IMR-90 (cell line): ENCODE measurements around the gene KCNT1. TPM values are rescaled to one million over a fixed set of nuclear protein-coding genes. Genes with fewer than 3 reads are reported as not detected.

Experiments
- ATAC-seq: fragments of 200-7000 bp; cut with Tn5 transposase; 2 replicates; pipeline ENCODE4 v1.9.1; 2020; ENCODE audit warnings: low read depth, mild to moderate bottlenecking, moderate library complexity
- BruUV-seq: library from RNA; stranded (reverse); fragments of 400-500 nt; replicated peaks from 2 replicates; lab custom pipeline; 2021; lab: Mats Ljungman, UMichigan
- CTCF ChIA-PET: fragments of 300-600 bp; formaldehyde crosslinking; extraction: SDS; loops from one replicate; lab custom pipeline; 2021; ENCODE audit warnings: antibody characterized with exemption; lab: Yijun Ruan, JAX
- POLR2A ChIA-PET: fragments of 300-600 bp; sonication (Branson Sonifier 250); formaldehyde crosslinking; loops from one replicate; lab custom pipeline; 2022; ENCODE audit warnings: antibody characterized with exemption; ENCODE audit not compliant: unreplicated experiment; lab: Charles Lee
- DNase-seq: peaks from one replicate; pipeline ENCODE4 v3.0.0; 2013
- H2AFZ ChIP-seq: replicated peaks from 2 replicates; pipeline ENCODE3; 2013; ENCODE audit warnings: low read length, mild to moderate bottlenecking; ENCODE audit not compliant: poor library complexity
- H2AK5ac ChIP-seq: 2 replicates; pipeline ENCODE4 v1.6.1; 2013; ENCODE audit warnings: low read depth, low read length, inconsistent platforms
- H2AK9ac ChIP-seq: replicated peaks from 2 replicates; pipeline ENCODE3; 2013; ENCODE audit warnings: mild to moderate bottlenecking, low read depth, low read length, moderate library complexity; ENCODE audit not compliant: poor library complexity
- H2BK120ac ChIP-seq: 2 replicates; pipeline ENCODE4 v1.6.1; 2013; ENCODE audit warnings: low read depth, low read length, inconsistent platforms
- H2BK15ac ChIP-seq: 3 replicates; pipeline ENCODE4 v1.6.1; 2013; ENCODE audit warnings: low read depth, low read length, inconsistent platforms
- H2BK20ac ChIP-seq: 2 replicates; pipeline ENCODE4 v1.6.1; 2013; ENCODE audit warnings: low read depth, mild to moderate bottlenecking, inconsistent platforms, low read length, moderate library complexity
- H2BK5ac ChIP-seq: 2 replicates; pipeline ENCODE4 v1.6.1; 2013; ENCODE audit warnings: mild to moderate bottlenecking, low read depth, low read length, inconsistent platforms; ENCODE audit not compliant: poor library complexity, severe bottlenecking
- H3K14ac ChIP-seq: replicated peaks from 2 replicates; pipeline ENCODE4 v1.6.1; 2013; ENCODE audit warnings: low read depth, low read length, inconsistent platforms
- H3K18ac ChIP-seq: 2 replicates; pipeline ENCODE4 v1.6.1; 2013; ENCODE audit warnings: low read depth, low read length, control low read depth
- H3K23ac ChIP-seq: 2 replicates; pipeline ENCODE4 v1.6.1; 2013; ENCODE audit warnings: low read depth, low read length, inconsistent platforms
- H3K27ac ChIP-seq: 2 replicates; pipeline ENCODE4 v1.5.1; 2013; ENCODE audit warnings: mild to moderate bottlenecking, control low read depth, low read length; ENCODE audit not compliant: insufficient read depth
- H3K27me3 ChIP-seq: 2 replicates; pipeline ENCODE4 v1.6.1; 2013; ENCODE audit warnings: low read length; ENCODE audit not compliant: control insufficient read depth, insufficient read depth
- H3K36me3 ChIP-seq: 2 replicates; pipeline ENCODE4 v1.6.1; 2013; ENCODE audit warnings: low read length, mixed read lengths; ENCODE audit not compliant: control insufficient read depth, insufficient read depth
- H3K4ac ChIP-seq: 2 replicates; pipeline ENCODE4 v1.6.1; 2013; ENCODE audit warnings: low read depth, low read length, inconsistent platforms
- H3K4me1 ChIP-seq: 2 replicates; pipeline ENCODE4 v1.6.1; 2013; ENCODE audit warnings: low read length, mixed read lengths; ENCODE audit not compliant: control insufficient read depth, insufficient read depth
- H3K4me2 ChIP-seq: 2 replicates; pipeline ENCODE4 v1.6.1; 2013; ENCODE audit warnings: low read depth, mild to moderate bottlenecking, control low read depth, low read length, moderate library complexity
- H3K4me3 ChIP-seq: 2 replicates; pipeline ENCODE4 v1.5.1; 2013; ENCODE audit warnings: low read depth, mild to moderate bottlenecking, control low read depth, low read length, moderate library complexity; ENCODE audit not compliant: insufficient read depth
- H3K56ac ChIP-seq: 2 replicates; pipeline ENCODE4 v1.6.1; 2013; ENCODE audit warnings: low read length, inconsistent platforms; ENCODE audit not compliant: insufficient read depth; ENCODE audit errors: extremely low read depth
- H3K79me1 ChIP-seq, 2 experiments: 2 replicates each; pipeline ENCODE4 v1.6.1; 2013; ENCODE audit warnings: low read length in 2 of 2, inconsistent platforms in 1 of 2, low read depth in 1 of 2
- H3K9ac ChIP-seq: 2 replicates; pipeline ENCODE4 v1.6.1; 2013; ENCODE audit warnings: low read depth, low read length, control low read depth
- H3K9me1 ChIP-seq: 2 replicates; pipeline ENCODE4 v1.6.1; 2013; ENCODE audit warnings: low read length, inconsistent platforms; ENCODE audit not compliant: insufficient read depth
- H3K9me3 ChIP-seq: 2 replicates; pipeline ENCODE4 v1.6.1; 2013; ENCODE audit warnings: low read length; ENCODE audit not compliant: control insufficient read depth, insufficient read depth
- H4K20me1 ChIP-seq: 2 replicates; pipeline ENCODE4 v1.6.1; 2013; ENCODE audit warnings: low read length, inconsistent platforms; ENCODE audit not compliant: insufficient read depth
- H4K5ac ChIP-seq: 2 replicates; pipeline ENCODE4 v1.6.1; 2013; ENCODE audit warnings: mild to moderate bottlenecking, low read depth, low read length, control low read depth
- H4K8ac ChIP-seq, 2 experiments: 2 replicates each; pipeline ENCODE4 v1.6.1; 2013; ENCODE audit warnings: low read depth in 2 of 2, low read length in 2 of 2, control low read depth in 1 of 2, inconsistent platforms in 1 of 2
- H4K91ac ChIP-seq: 2 replicates; pipeline ENCODE4 v1.6.1; 2013; ENCODE audit warnings: low read depth, low read length, inconsistent platforms; ENCODE audit not compliant: insufficient read depth
- BHLHE40 ChIP-seq: fragments of 150-350 bp; IDR thresholded peaks from 2 replicates; pipeline ENCODE4 v1.6.1; 2016; ENCODE audit warnings: mild to moderate bottlenecking, low read depth, low read length
- MAFK ChIP-seq: IDR thresholded peaks from 2 replicates; pipeline ENCODE4 v1.6.1; 2012; ENCODE audit warnings: low read depth, low read length, improper control_type of control experiment
- RCOR1 ChIP-seq: IDR thresholded peaks from 2 replicates; pipeline ENCODE4 v1.6.1; 2012; ENCODE audit warnings: mild to moderate bottlenecking, low read length, improper control_type of control experiment; ENCODE audit not compliant: insufficient replicate concordance
- WGBS, 2 experiments: methylation state at CpG; one replicate each; pipeline versions ENCODE4 v1.1.5 to v1.1.7; 2013; ENCODE audit warnings: missing lambda C conversion rate in 2 of 2; ENCODE audit not compliant: insufficient read length in 1 of 2; ENCODE audit errors: extremely low coverage in 2 of 2; 5-methylcytosine and 5-hydroxymethylcytosine counted together
- dilution Hi-C: fragments of 300-500 bp; cut with HindIII; formaldehyde crosslinking; loops from one replicate; pipeline ENCODE4 v1.14.3; 2018; ENCODE audit warnings: low sequenced_read_pairs; ENCODE audit not compliant: unreplicated experiment
- in situ Hi-C: fragments of 300-500 bp; cut with MboI; formaldehyde crosslinking; loops from 3 replicates; pipeline ENCODE4 v1.14.3; 2019; ENCODE audit warnings: low sequenced_read_pairs, inconsistent platforms, mixed read lengths
- intact Hi-C: fragments of 100-400 bp; cut with micrococcal nuclease; formaldehyde crosslinking; loops from 2 replicates; pipeline ENCODE4 v1.10.0; 2022
- polyA plus RNA-seq, 3 experiments: library from polyadenylated mRNA; depleted of rRNA; stranded (reverse); fragments of >200 nt; gene quantifications; 2 replicates each; pipeline ENCODE4 v1.2.3, GENCODE V29; 2012; ENCODE audit warnings: low replicate concordance in 1 of 3
- total RNA-seq: library from RNA; depleted of rRNA; stranded (reverse); fragments of >200 nt; gene quantifications from 2 replicates; pipeline ENCODE4 v1.2.3, GENCODE V29; 2012

KCNT1 gene
- total and polyA plus RNA-seq, 2 of the 4 experiments (the other 2 are of a cell fraction) = not detected

GRCh38 chr9:135697226-135697625 lies 4.8 kb upstream of the KCNT1 start:
- Histone ChIP-seq H2AFZ (no peak overlapping the region), H2AK5ac (no peak overlapping the region), H3K4me2 (no peak overlapping the region), H3K9ac (no peak overlapping the region), H2AK9ac (no peak overlapping the region), H2BK15ac (no peak overlapping the region), H4K5ac (no peak overlapping the region), H3K9me3 (no peaks in the 10 kb centered on the region), H3K14ac (no peak overlapping the region), H3K79me1 (no peaks in the 10 kb centered on the region), H3K4ac (no peak overlapping the region), H3K27me3 (peaks cover 6% of the 10 kb centered on the region; the same call in 1 of the 2 replicates), H3K4me1 (peaks cover 1% of the 10 kb centered on the region; the same call in 1 of the 2 replicates), H2BK5ac (no peak overlapping the region), H3K36me3 (no peaks in the 10 kb centered on the region), H3K27ac (no peak overlapping the region), H4K20me1 (no peaks in the 10 kb centered on the region), H2BK120ac (no peak overlapping the region), H3K23ac (no peak overlapping the region), H4K8ac (no peak overlapping the region), H3K56ac (no peak overlapping the region), H2BK20ac (no peak overlapping the region), H3K9me1 (no peaks in the 10 kb centered on the region), H4K91ac (no peak overlapping the region), H3K18ac (no peak overlapping the region), H3K4me3 (no peak overlapping the region)
- ChIA-PET POLR2A (no interaction called here), CTCF (interaction anchor here (1.0 kb wide), 1 partner anchor 18 kb away, joined by 3 read pairs; no protein-coding TSS in a partner anchor)
- dilution Hi-C loops (no loop called here), intact Hi-C loops (no loop called here), in situ Hi-C loops (no loop called here)
- no peak for ATAC-seq
- 90% methylated on average over 4 of the region's 15 CpGs; no CpG with 5 or more reads in 1 of the 2 experiments for WGBS, 2 experiments
- TF ChIP-seq MAFK = no peak
- no peak for TF ChIP-seq BHLHE40
- no peak for TF ChIP-seq RCOR1
- no TSS peak for BruUV-seq
- DNase-seq = no peak
